ENCODE data around the gene CYTL1.

CYTL1 gene

DNA sequence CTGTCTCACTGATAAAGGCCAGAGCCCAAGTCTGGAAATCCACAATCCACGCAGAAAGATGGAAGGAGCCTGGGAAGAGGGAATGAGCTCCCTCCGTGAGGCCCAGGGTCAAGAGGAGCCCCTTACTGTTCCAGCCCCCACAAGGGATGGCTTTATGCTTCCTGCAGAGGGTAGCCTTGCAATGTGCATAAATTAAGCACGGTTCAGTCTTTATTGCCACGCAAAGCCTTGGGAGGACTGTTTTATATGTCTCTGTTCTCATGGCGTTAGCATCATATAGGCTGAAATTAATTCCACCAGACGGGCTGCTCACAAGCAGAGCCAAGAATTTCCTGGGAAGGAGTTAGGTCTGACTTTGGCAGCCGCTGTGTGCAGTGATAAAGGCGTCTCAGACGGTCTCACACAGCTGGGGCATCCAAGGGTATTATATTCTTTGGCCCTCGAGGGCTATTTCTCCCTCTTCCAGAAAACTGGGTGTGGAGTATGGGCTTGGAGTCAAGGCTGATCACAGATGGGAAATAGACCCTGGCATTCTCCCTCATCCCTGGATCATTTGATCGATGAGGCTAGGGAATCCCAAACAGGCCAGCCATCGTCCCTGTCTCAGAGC is 38.5 kb downstream of the CYTL1 start:
- Mint-ChIP-seq H3K27ac (no peak overlapping the region), H3K4me1 (no peaks in the 10 kb centered on the region), H3K9me3 (peaks cover 15% of the 10 kb centered on the region), H3K36me3 (peaks cover 6% of the 10 kb centered on the region), H3K4me3 (no peak overlapping the region), H3K27me3 (peaks cover 7% of the 10 kb centered on the region)
- peak; percentile 14 for ATAC-seq

DNA sequence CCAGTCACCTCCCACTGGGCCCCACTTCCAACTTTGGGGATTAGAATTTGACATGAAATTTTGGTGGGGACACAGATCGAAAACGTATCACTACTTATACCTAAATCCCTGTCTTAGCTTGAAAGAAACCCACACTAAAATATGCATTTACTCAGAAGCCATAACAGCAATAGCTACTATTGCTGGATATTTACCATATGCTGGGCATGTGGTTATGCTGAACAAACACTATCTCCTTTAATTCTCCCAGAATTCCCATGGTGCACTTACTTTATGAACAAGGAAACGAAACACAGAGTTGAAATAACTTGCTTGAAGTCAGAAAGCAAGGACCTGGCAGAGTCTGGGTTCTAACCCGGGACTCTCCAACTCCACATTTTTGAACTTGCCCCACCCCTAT is 39.3 kb downstream of the CYTL1 start:
- peaks cover 6% of the 10 kb centered on the region for H3K36me3 Mint-ChIP-seq
- peaks cover 4% of the 10 kb centered on the region for H3K27me3 Mint-ChIP-seq
- H3K27ac Mint-ChIP-seq, result no peak overlapping the region
- H3K9me3 Mint-ChIP-seq, result peaks cover 20% of the 10 kb centered on the region
- no peak for ATAC-seq
- H3K4me1 Mint-ChIP-seq, result no peaks in the 10 kb centered on the region
- no peak overlapping the region for H3K4me3 Mint-ChIP-seq

DNA sequence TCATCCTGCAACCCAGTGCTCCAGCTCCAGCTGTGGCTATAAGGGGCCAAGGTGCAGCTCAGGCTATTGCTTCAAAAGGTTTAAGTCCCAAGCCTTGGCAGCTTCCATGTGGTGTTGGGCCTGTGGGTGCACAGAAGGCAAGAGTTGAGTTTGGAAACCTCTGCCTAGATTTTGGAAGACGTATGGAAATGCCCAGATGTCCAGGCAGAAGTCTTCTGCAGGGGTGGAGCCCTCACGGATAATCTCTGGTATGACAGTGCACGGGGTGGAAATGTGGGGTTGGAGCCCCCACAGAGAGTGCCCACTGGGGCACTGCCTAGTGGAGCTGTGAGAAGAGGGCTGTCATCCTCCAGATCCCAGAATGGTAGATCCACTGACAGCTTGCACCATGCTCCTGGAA is 44.5 kb downstream of the CYTL1 start:
- Mint-ChIP-seq H3K4me1 (no peaks in the 10 kb centered on the region), H3K9me3 (peaks cover 23% of the 10 kb centered on the region), H3K36me3 (peaks cover 6% of the 10 kb centered on the region), H3K27ac (no peak overlapping the region), H3K4me3 (no peak overlapping the region), H3K27me3 (peaks cover 8% of the 10 kb centered on the region)
- no peak for ATAC-seq

DNA sequence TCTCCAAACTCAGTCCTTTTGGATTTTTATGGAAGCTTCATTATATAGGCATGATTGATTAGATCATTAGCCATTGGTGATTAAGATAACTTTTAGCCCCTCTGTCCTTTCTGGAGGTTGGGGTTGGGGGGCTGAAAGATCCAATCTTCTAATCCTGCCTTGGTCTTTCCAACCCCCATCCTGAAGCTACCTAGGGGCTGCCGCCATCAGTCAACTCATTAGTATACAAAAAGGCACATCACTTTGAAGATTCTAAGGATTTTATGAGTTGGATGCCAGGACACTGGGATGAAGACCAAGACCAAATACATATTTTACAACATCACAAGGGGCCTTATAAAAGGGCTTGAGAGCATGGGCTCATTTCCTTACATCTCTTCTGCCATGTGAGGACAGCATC is 47.5 kb downstream of the CYTL1 start:
- no peaks in the 10 kb centered on the region for H3K36me3 Mint-ChIP-seq
- H3K27me3 Mint-ChIP-seq, result peaks cover 8% of the 10 kb centered on the region
- no peak for ATAC-seq
- H3K27ac Mint-ChIP-seq, result no peak overlapping the region
- H3K4me3 Mint-ChIP-seq, result no peak overlapping the region
- peaks cover 14% of the 10 kb centered on the region for H3K9me3 Mint-ChIP-seq
- no peaks in the 10 kb centered on the region for H3K4me1 Mint-ChIP-seq

DNA sequence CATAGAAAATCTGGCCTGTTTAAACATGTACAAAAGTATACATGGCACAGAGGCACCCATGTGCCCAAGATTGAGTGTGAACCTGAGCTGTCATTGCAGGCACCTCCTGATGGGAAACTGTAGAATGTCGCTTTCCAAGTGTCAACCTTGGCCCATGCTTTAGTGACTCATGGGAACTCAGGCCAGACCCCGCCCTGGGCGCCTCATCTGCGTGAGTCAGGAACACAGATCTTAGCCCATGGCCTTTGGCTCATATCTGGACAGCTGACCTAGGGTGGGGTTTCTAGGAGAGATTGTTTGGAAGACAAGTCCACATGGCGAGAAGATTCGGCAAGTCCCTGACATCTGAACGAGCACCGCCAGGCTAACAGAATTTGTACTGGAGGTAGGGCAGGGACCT is 50.0 kb downstream of the CYTL1 start:
- Mint-ChIP-seq H3K36me3 (no peaks in the 10 kb centered on the region), H3K27me3 (peaks cover 8% of the 10 kb centered on the region)

DNA sequence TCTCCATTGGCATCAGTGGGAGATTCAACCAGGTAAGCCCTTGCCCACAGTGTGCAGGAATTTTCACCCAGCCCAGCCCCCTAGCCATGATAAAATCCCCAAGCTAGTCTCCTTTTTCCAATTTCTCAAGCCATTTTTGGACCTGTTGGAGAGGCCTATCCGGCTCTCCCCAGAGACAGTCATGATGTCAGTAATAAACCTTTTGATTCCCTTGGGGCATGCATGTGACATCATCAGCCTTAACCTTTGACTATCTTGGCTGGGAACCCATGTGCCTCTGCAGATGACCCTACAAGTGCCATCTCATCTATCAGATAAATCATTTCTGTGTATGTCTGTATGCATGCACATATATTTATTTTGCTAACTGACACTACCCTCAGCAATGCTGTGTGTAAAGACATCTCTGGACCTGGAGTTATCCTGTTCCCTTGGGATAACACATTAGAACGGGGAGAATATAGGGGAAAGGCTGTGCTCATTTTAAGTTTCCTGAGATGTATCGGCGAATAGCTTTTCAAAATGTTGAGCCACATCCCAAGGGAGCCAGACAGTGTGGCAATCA is 51.0 kb downstream of the CYTL1 start:
- H3K4me1 Mint-ChIP-seq, result no peaks in the 10 kb centered on the region
- H3K9me3 Mint-ChIP-seq, result peaks cover 13% of the 10 kb centered on the region
- no peaks in the 10 kb centered on the region for H3K27me3 Mint-ChIP-seq
- ATAC-seq, result no peak
- H3K4me3 Mint-ChIP-seq, result no peak overlapping the region
- no peak overlapping the region for H3K27ac Mint-ChIP-seq
- H3K36me3 Mint-ChIP-seq, result peaks cover 10% of the 10 kb centered on the region

More for the DNA sequence above, 50.0 kb downstream of the CYTL1 start:
- Mint-ChIP-seq H3K4me3 (no peak overlapping the region), H3K27ac (no peak overlapping the region), H3K4me1 (no peaks in the 10 kb centered on the region), H3K9me3 (peaks cover 11% of the 10 kb centered on the region)
- no peak for ATAC-seq
